IMR-90 (cell line): ENCODE results near the gene NXN. TPM values are rescaled to one million over a fixed set of nuclear protein-coding genes. Genes with fewer than 3 reads are reported as not detected.

Experiments
- ATAC-seq: fragments of 200-7000 bp; cut with Tn5 transposase; 2 replicates; pipeline ENCODE4 v1.9.1; 2020; ENCODE audit warnings: low read depth, mild to moderate bottlenecking, moderate library complexity
- BruUV-seq: library from RNA; stranded (reverse); fragments of 400-500 nt; replicated peaks from 2 replicates; lab custom pipeline; 2021; lab: Mats Ljungman, UMichigan
- CTCF ChIA-PET: fragments of 300-600 bp; formaldehyde crosslinking; extraction: SDS; loops from one replicate; lab custom pipeline; 2021; ENCODE audit warnings: antibody characterized with exemption; lab: Yijun Ruan, JAX
- POLR2A ChIA-PET: fragments of 300-600 bp; sonication (Branson Sonifier 250); formaldehyde crosslinking; loops from one replicate; lab custom pipeline; 2022; ENCODE audit warnings: antibody characterized with exemption; ENCODE audit not compliant: unreplicated experiment; lab: Charles Lee
- DNase-seq: peaks from one replicate; pipeline ENCODE4 v3.0.0; 2013
- H2AFZ ChIP-seq: replicated peaks from 2 replicates; pipeline ENCODE3; 2013; ENCODE audit warnings: low read length, mild to moderate bottlenecking; ENCODE audit not compliant: poor library complexity
- H2AK5ac ChIP-seq: 2 replicates; pipeline ENCODE4 v1.6.1; 2013; ENCODE audit warnings: low read depth, low read length, inconsistent platforms
- H2AK9ac ChIP-seq: replicated peaks from 2 replicates; pipeline ENCODE3; 2013; ENCODE audit warnings: mild to moderate bottlenecking, low read depth, low read length, moderate library complexity; ENCODE audit not compliant: poor library complexity
- H2BK120ac ChIP-seq: 2 replicates; pipeline ENCODE4 v1.6.1; 2013; ENCODE audit warnings: low read depth, low read length, inconsistent platforms
- H2BK15ac ChIP-seq: 3 replicates; pipeline ENCODE4 v1.6.1; 2013; ENCODE audit warnings: low read depth, low read length, inconsistent platforms
- H2BK20ac ChIP-seq: 2 replicates; pipeline ENCODE4 v1.6.1; 2013; ENCODE audit warnings: low read depth, mild to moderate bottlenecking, inconsistent platforms, low read length, moderate library complexity
- H2BK5ac ChIP-seq: 2 replicates; pipeline ENCODE4 v1.6.1; 2013; ENCODE audit warnings: mild to moderate bottlenecking, low read depth, low read length, inconsistent platforms; ENCODE audit not compliant: poor library complexity, severe bottlenecking
- H3K14ac ChIP-seq: replicated peaks from 2 replicates; pipeline ENCODE4 v1.6.1; 2013; ENCODE audit warnings: low read depth, low read length, inconsistent platforms
- H3K18ac ChIP-seq: 2 replicates; pipeline ENCODE4 v1.6.1; 2013; ENCODE audit warnings: low read depth, low read length, control low read depth
- H3K23ac ChIP-seq: 2 replicates; pipeline ENCODE4 v1.6.1; 2013; ENCODE audit warnings: low read depth, low read length, inconsistent platforms
- H3K27ac ChIP-seq: 2 replicates; pipeline ENCODE4 v1.5.1; 2013; ENCODE audit warnings: mild to moderate bottlenecking, control low read depth, low read length; ENCODE audit not compliant: insufficient read depth
- H3K27me3 ChIP-seq: 2 replicates; pipeline ENCODE4 v1.6.1; 2013; ENCODE audit warnings: low read length; ENCODE audit not compliant: control insufficient read depth, insufficient read depth
- H3K36me3 ChIP-seq: 2 replicates; pipeline ENCODE4 v1.6.1; 2013; ENCODE audit warnings: low read length, mixed read lengths; ENCODE audit not compliant: control insufficient read depth, insufficient read depth
- H3K4ac ChIP-seq: 2 replicates; pipeline ENCODE4 v1.6.1; 2013; ENCODE audit warnings: low read depth, low read length, inconsistent platforms
- H3K4me1 ChIP-seq: 2 replicates; pipeline ENCODE4 v1.6.1; 2013; ENCODE audit warnings: low read length, mixed read lengths; ENCODE audit not compliant: control insufficient read depth, insufficient read depth
- H3K4me2 ChIP-seq: 2 replicates; pipeline ENCODE4 v1.6.1; 2013; ENCODE audit warnings: low read depth, mild to moderate bottlenecking, control low read depth, low read length, moderate library complexity
- H3K4me3 ChIP-seq: 2 replicates; pipeline ENCODE4 v1.5.1; 2013; ENCODE audit warnings: low read depth, mild to moderate bottlenecking, control low read depth, low read length, moderate library complexity; ENCODE audit not compliant: insufficient read depth
- H3K56ac ChIP-seq: 2 replicates; pipeline ENCODE4 v1.6.1; 2013; ENCODE audit warnings: low read length, inconsistent platforms; ENCODE audit not compliant: insufficient read depth; ENCODE audit errors: extremely low read depth
- H3K79me1 ChIP-seq, 2 experiments: 2 replicates each; pipeline ENCODE4 v1.6.1; 2013; ENCODE audit warnings: low read length in 2 of 2, inconsistent platforms in 1 of 2, low read depth in 1 of 2
- H3K9ac ChIP-seq: 2 replicates; pipeline ENCODE4 v1.6.1; 2013; ENCODE audit warnings: low read depth, low read length, control low read depth
- H3K9me1 ChIP-seq: 2 replicates; pipeline ENCODE4 v1.6.1; 2013; ENCODE audit warnings: low read length, inconsistent platforms; ENCODE audit not compliant: insufficient read depth
- H3K9me3 ChIP-seq: 2 replicates; pipeline ENCODE4 v1.6.1; 2013; ENCODE audit warnings: low read length; ENCODE audit not compliant: control insufficient read depth, insufficient read depth
- H4K20me1 ChIP-seq: 2 replicates; pipeline ENCODE4 v1.6.1; 2013; ENCODE audit warnings: low read length, inconsistent platforms; ENCODE audit not compliant: insufficient read depth
- H4K5ac ChIP-seq: 2 replicates; pipeline ENCODE4 v1.6.1; 2013; ENCODE audit warnings: mild to moderate bottlenecking, low read depth, low read length, control low read depth
- H4K8ac ChIP-seq, 2 experiments: 2 replicates each; pipeline ENCODE4 v1.6.1; 2013; ENCODE audit warnings: low read depth in 2 of 2, low read length in 2 of 2, control low read depth in 1 of 2, inconsistent platforms in 1 of 2
- H4K91ac ChIP-seq: 2 replicates; pipeline ENCODE4 v1.6.1; 2013; ENCODE audit warnings: low read depth, low read length, inconsistent platforms; ENCODE audit not compliant: insufficient read depth
- BHLHE40 ChIP-seq: fragments of 150-350 bp; IDR thresholded peaks from 2 replicates; pipeline ENCODE4 v1.6.1; 2016; ENCODE audit warnings: mild to moderate bottlenecking, low read depth, low read length
- CEBPB ChIP-seq: IDR thresholded peaks from 2 replicates; pipeline ENCODE4 v1.6.1; 2012; ENCODE audit warnings: low read depth, low read length, improper control_type of control experiment
- CHD1 ChIP-seq: IDR thresholded peaks from 2 replicates; pipeline ENCODE4 v1.6.1; 2012; ENCODE audit warnings: low read depth, low read length, improper control_type of control experiment
- CTCF ChIP-seq: conservative IDR thresholded peaks from 2 replicates; pipeline ENCODE4 v1.5.1; 2012; ENCODE audit warnings: mild to moderate bottlenecking, low read depth, low read length, improper control_type of control experiment
- ELK1 ChIP-seq: fragments of 150-350 bp; IDR thresholded peaks from 2 replicates; pipeline ENCODE4 v1.6.1; 2016; ENCODE audit warnings: low read depth, mild to moderate bottlenecking, low read length, moderate library complexity, borderline replicate concordance
- FOS ChIP-seq: fragments of 150-350 bp; IDR thresholded peaks from 2 replicates; pipeline ENCODE4 v1.6.1; 2016; ENCODE audit warnings: low read depth, low read length
- MAFK ChIP-seq: IDR thresholded peaks from 2 replicates; pipeline ENCODE4 v1.6.1; 2012; ENCODE audit warnings: low read depth, low read length, improper control_type of control experiment
- MAZ ChIP-seq: IDR thresholded peaks from 2 replicates; pipeline ENCODE4 v1.6.1; 2012; ENCODE audit warnings: low read depth, mild to moderate bottlenecking, low read length, improper control_type of control experiment, moderate library complexity, borderline replicate concordance
- NFE2L2 ChIP-seq: fragments of 150-350 bp; IDR thresholded peaks from 2 replicates; pipeline ENCODE4 v1.6.1; 2016; ENCODE audit warnings: low read depth, mild to moderate bottlenecking, low read length
- POLR2A ChIP-seq: IDR thresholded peaks from 2 replicates; pipeline ENCODE4 v1.6.1; 2012; ENCODE audit warnings: mild to moderate bottlenecking, low read depth, low read length
- RAD21 ChIP-seq: IDR thresholded peaks from 2 replicates; pipeline ENCODE4 v1.6.1; 2012; ENCODE audit warnings: low read length, improper control_type of control experiment
- RCOR1 ChIP-seq: IDR thresholded peaks from 2 replicates; pipeline ENCODE4 v1.6.1; 2012; ENCODE audit warnings: mild to moderate bottlenecking, low read length, improper control_type of control experiment; ENCODE audit not compliant: insufficient replicate concordance
- RFX5 ChIP-seq: IDR thresholded peaks from 2 replicates; pipeline ENCODE4 v1.8.0; 2012; ENCODE audit warnings: low read depth, mild to moderate bottlenecking, low read length, moderate library complexity
- SMC3 ChIP-seq: fragments of 150-350 bp; IDR thresholded peaks from 2 replicates; pipeline ENCODE4 v1.6.1; 2016; ENCODE audit warnings: low read depth, mild to moderate bottlenecking, antibody characterized with exemption, low read length, moderate library complexity
- WGBS, 2 experiments: methylation state at CpG; one replicate each; pipeline versions ENCODE4 v1.1.5 to v1.1.7; 2013; ENCODE audit warnings: missing lambda C conversion rate in 2 of 2; ENCODE audit not compliant: insufficient read length in 1 of 2; ENCODE audit errors: extremely low coverage in 2 of 2; 5-methylcytosine and 5-hydroxymethylcytosine counted together
- dilution Hi-C: fragments of 300-500 bp; cut with HindIII; formaldehyde crosslinking; loops from one replicate; pipeline ENCODE4 v1.14.3; 2018; ENCODE audit warnings: low sequenced_read_pairs; ENCODE audit not compliant: unreplicated experiment
- in situ Hi-C: fragments of 300-500 bp; cut with MboI; formaldehyde crosslinking; loops from 3 replicates; pipeline ENCODE4 v1.14.3; 2019; ENCODE audit warnings: low sequenced_read_pairs, inconsistent platforms, mixed read lengths
- intact Hi-C: fragments of 100-400 bp; cut with micrococcal nuclease; formaldehyde crosslinking; loops from 2 replicates; pipeline ENCODE4 v1.10.0; 2022
- polyA plus RNA-seq, 3 experiments: library from polyadenylated mRNA; depleted of rRNA; stranded (reverse); fragments of >200 nt; gene quantifications; 2 replicates each; pipeline ENCODE4 v1.2.3, GENCODE V29; 2012; ENCODE audit warnings: low replicate concordance in 1 of 3
- total RNA-seq: library from RNA; depleted of rRNA; stranded (reverse); fragments of >200 nt; gene quantifications from 2 replicates; pipeline ENCODE4 v1.2.3, GENCODE V29; 2012

Gene NXN
- total and polyA plus RNA-seq, 2 of the 4 experiments (the other 2 are of a cell fraction), result 52.5 to 116 TPM

GRCh38 chr17:988561-988960 is 9.0 kb upstream of the NXN start:
- ChIA-PET POLR2A (no interaction called here), CTCF (no interaction called here)
- no peak overlapping the region for H2BK15ac ChIP-seq
- in situ Hi-C loops (no loop called here), dilution Hi-C loops (loop anchor here (25.0 kb wide), 1 partner anchor 201 kb away; the partner anchor contains the start of genes GLOD4 and MRM3), intact Hi-C loops (no loop called here)
- no peaks in the 10 kb centered on the region for H3K27me3 ChIP-seq
- H3K9ac ChIP-seq, result no peak overlapping the region
- no peak overlapping the region for H3K4ac ChIP-seq
- H2BK120ac ChIP-seq, result no peak overlapping the region
- H2AK9ac ChIP-seq, result no peak overlapping the region
- H2BK5ac ChIP-seq, result no peak overlapping the region
- no peaks in the 10 kb centered on the region for H3K4me1 ChIP-seq
- DNase-seq (no peak), ATAC-seq (no peak)
- no peak overlapping the region for H3K14ac ChIP-seq
- TF ChIP-seq MAFK (no peak), RCOR1 (no peak), RFX5 (no peak), SMC3 (no peak), CEBPB (no peak), BHLHE40 (no peak), MAZ (no peak), CTCF (no peak), RAD21 (no peak), FOS (no peak), POLR2A (no peak), ELK1 (no peak), NFE2L2 (no peak), CHD1 (no peak)
- H3K36me3 ChIP-seq, result no peaks in the 10 kb centered on the region
- H4K8ac ChIP-seq, result no peak overlapping the region
- no peaks in the 10 kb centered on the region for H3K9me1 ChIP-seq
- no peak overlapping the region for H3K4me2 ChIP-seq
- H2BK20ac ChIP-seq, result no peak overlapping the region
- no peak overlapping the region for H2AFZ ChIP-seq
- no TSS peak for BruUV-seq
- no peak overlapping the region for H3K27ac ChIP-seq
- H4K20me1 ChIP-seq, result no peaks in the 10 kb centered on the region
- no peak overlapping the region for H4K91ac ChIP-seq
- H3K18ac ChIP-seq, result no peak overlapping the region
- no peak overlapping the region for H3K4me3 ChIP-seq
- WGBS, 2 experiments, result 69% methylated on average over 5 of the region's 11 CpGs; no CpG with 5 or more reads in 1 of the 2 experiments
- no peak overlapping the region for H3K23ac ChIP-seq
- no peaks in the 10 kb centered on the region for H3K79me1 ChIP-seq
- no peak overlapping the region for H4K5ac ChIP-seq
- no peaks in the 10 kb centered on the region for H3K9me3 ChIP-seq
- no peak overlapping the region for H3K56ac ChIP-seq
- H2AK5ac ChIP-seq, result no peak overlapping the region
